H1 (cell line): Measurements from ENCODE around the gene TFPT. TPM values are rescaled to one million over a fixed set of nuclear protein-coding genes. Genes with fewer than 3 reads are reported as not detected.
A peak's percentile ranks its signal among the peaks of the same experiment; 100 is the strongest.

ENCODE experiments used
- CTCF ChIA-PET: fragments of 300-600 bp; sonication (Branson Sonifier 250); formaldehyde crosslinking; loops from one replicate; lab custom pipeline; 2021; ENCODE audit not compliant: partially characterized antibody; lab: Charles Lee
- POLR2A ChIA-PET: fragments of 300-600 bp; sonication (Branson Sonifier 250); formaldehyde crosslinking; loops from one replicate; lab custom pipeline; 2021; ENCODE audit warnings: inconsistent platforms; ENCODE audit not compliant: partially characterized antibody; lab: Charles Lee
- DNase-seq, 2 experiments: peaks; one replicate each; pipeline versions ENCODE4 v3.0.0 to v3.0.0-alpha.2; 2010 to 2022; ENCODE audit warnings: low spot score in 2 of 2, low read depth in 1 of 2, mixed read lengths in 1 of 2
- FAIRE-seq: peaks from 2 replicates; lab custom pipeline; 2011; peaks lifted over from hg19 to GRCh38; lab: Jason Lieb, UNC
- H2AFZ ChIP-seq: 2 replicates; pipeline ENCODE4 v1.8.1; 2012; ENCODE audit warnings: low read length, inconsistent platforms
- H2AK5ac ChIP-seq: 2 replicates; pipeline ENCODE4 v1.6.1; 2013; ENCODE audit warnings: low read depth, low read length
- H2BK120ac ChIP-seq: replicated peaks from 2 replicates; pipeline ENCODE3; 2013; ENCODE audit warnings: low read depth, low read length, inconsistent platforms
- H2BK12ac ChIP-seq: 2 replicates; pipeline ENCODE4 v1.6.1; 2013; ENCODE audit warnings: low read depth, low read length
- H2BK15ac ChIP-seq: 2 replicates; pipeline ENCODE4 v1.6.1; 2013; ENCODE audit warnings: low read length
- H2BK20ac ChIP-seq: 2 replicates; pipeline ENCODE4 v1.6.1; 2013; ENCODE audit warnings: low read length
- H2BK5ac ChIP-seq: 2 replicates; pipeline ENCODE4 v1.6.1; 2013; ENCODE audit warnings: low read depth, low read length
- H3K14ac ChIP-seq: 2 replicates; pipeline ENCODE4 v1.6.1; 2013; ENCODE audit warnings: inconsistent platforms; ENCODE audit not compliant: insufficient read length
- H3K18ac ChIP-seq: 2 replicates; pipeline ENCODE4 v1.6.1; 2013; ENCODE audit warnings: low read length; ENCODE audit errors: extremely low read depth
- H3K23ac ChIP-seq: 2 replicates; pipeline ENCODE4 v1.6.1; 2013; ENCODE audit warnings: inconsistent platforms; ENCODE audit not compliant: insufficient read length
- H3K23me2 ChIP-seq: 2 replicates; pipeline ENCODE4 v1.6.1; 2013; ENCODE audit warnings: low read depth, low read length
- H3K27ac ChIP-seq: 2 replicates; pipeline ENCODE4 v1.6.1; 2011; ENCODE audit warnings: low read depth, low read length, inconsistent platforms
- H3K27me3 ChIP-seq, 4 experiments: replicated peaks in 1 of 4; 1 replicate in 1 of 4; 2 replicates in 3 of 4; pipeline versions ENCODE4 v1.6.1 to v1.8.1; 2011 to 2013; ENCODE audit warnings: low read length in 3 of 4, mild to moderate bottlenecking in 3 of 4, inconsistent platforms in 2 of 4, mixed read lengths in 2 of 4, moderate library complexity in 1 of 4; ENCODE audit not compliant: control insufficient read depth in 3 of 4, insufficient read depth in 3 of 4; ENCODE audit errors: extremely low read depth in 1 of 4
- H3K36me3 ChIP-seq, 4 experiments: 2 replicates each; pipeline versions ENCODE4 v1.6.1 to v1.8.1; 2011 to 2013; ENCODE audit warnings: mild to moderate bottlenecking in 4 of 4, low read length in 3 of 4, moderate library complexity in 2 of 4, control low read depth in 1 of 4, inconsistent platforms in 1 of 4; ENCODE audit not compliant: insufficient read depth in 4 of 4, control insufficient read depth in 2 of 4
- H3K4ac ChIP-seq: replicated peaks from 2 replicates; pipeline ENCODE3; 2013; ENCODE audit warnings: low read length, low read depth, mixed read lengths, inconsistent platforms; ENCODE audit not compliant: insufficient read length
- H3K4me1 ChIP-seq, 4 experiments: replicated peaks in 1 of 4; 1 replicate in 1 of 4; 2 replicates in 3 of 4; pipeline versions ENCODE4 v1.6.1 to v1.8.1; 2011 to 2013; ENCODE audit warnings: low read length in 3 of 4, inconsistent platforms in 2 of 4, mixed read lengths in 1 of 4; ENCODE audit not compliant: insufficient read depth in 4 of 4, control insufficient read depth in 3 of 4
- H3K4me2 ChIP-seq, 2 experiments: 2 replicates each; pipeline versions ENCODE4 v1.6.1 to v1.8.1; 2011 to 2013; ENCODE audit warnings: low read depth in 2 of 2, low read length in 2 of 2, control low read depth in 1 of 2, inconsistent platforms in 1 of 2, mild to moderate bottlenecking in 1 of 2; ENCODE audit not compliant: insufficient read depth in 1 of 2
- H3K4me3 ChIP-seq, 4 experiments: fragments of 200-600, 300-600 bp in 1 of 4; sonication (generic), shearing (Covaris generic), sonication (Bioruptor Twin) in 1 of 4; 2 replicates each; pipeline versions ENCODE4 v1.5.1 to v1.8.1; 2011 to 2016; ENCODE audit warnings: low read length in 4 of 4, low read depth in 3 of 4, control low read depth in 2 of 4, inconsistent platforms in 2 of 4, mild to moderate bottlenecking in 2 of 4, mixed read lengths in 1 of 4, moderate library complexity in 1 of 4; ENCODE audit not compliant: insufficient read depth in 2 of 4; ENCODE audit errors: extremely low read depth in 1 of 4
- H3K56ac ChIP-seq: replicated peaks from 2 replicates; pipeline ENCODE3; 2013; ENCODE audit warnings: low read depth, mild to moderate bottlenecking, mixed read lengths, low read length, inconsistent platforms; ENCODE audit not compliant: insufficient read length
- H3K79me1 ChIP-seq: 2 replicates; pipeline ENCODE4 v1.6.1; 2013; ENCODE audit warnings: low read depth, low read length, control low read depth
- H3K79me2 ChIP-seq, 2 experiments: 2 replicates each; pipeline versions ENCODE4 v1.6.1 to v1.8.1; 2012 to 2013; ENCODE audit warnings: low read length in 2 of 2, mild to moderate bottlenecking in 2 of 2, inconsistent platforms in 1 of 2; ENCODE audit not compliant: insufficient read depth in 2 of 2, control insufficient read depth in 1 of 2
- H3K9ac ChIP-seq, 4 experiments: replicated peaks in 1 of 4; 1 replicate in 1 of 4; 2 replicates in 3 of 4; pipeline versions ENCODE4 v1.6.1 to v1.8.1; 2011 to 2013; ENCODE audit warnings: low read depth in 3 of 4, low read length in 3 of 4, control low read depth in 2 of 4, mild to moderate bottlenecking in 2 of 4, moderate library complexity in 2 of 4, inconsistent platforms in 1 of 4; ENCODE audit errors: extremely low read depth in 1 of 4
- H3K9me3 ChIP-seq, 2 experiments: 2 replicates each; pipeline versions ENCODE4 v1.6.1 to v1.8.1; 2012 to 2013; ENCODE audit warnings: mild to moderate bottlenecking in 2 of 2, moderate library complexity in 2 of 2, control low read depth in 1 of 2, inconsistent platforms in 1 of 2, low read depth in 1 of 2, low read length in 1 of 2, mixed read lengths in 1 of 2; ENCODE audit not compliant: insufficient read depth in 2 of 2
- H4K20me1 ChIP-seq, 2 experiments: replicated peaks in 1 of 2; 2 replicates each; pipeline versions ENCODE3 to v1.8.1; 2011 to 2013; ENCODE audit warnings: inconsistent platforms in 2 of 2, low read length in 2 of 2, mild to moderate bottlenecking in 1 of 2; ENCODE audit not compliant: insufficient read depth in 2 of 2, control insufficient read depth in 1 of 2
- H4K5ac ChIP-seq: 2 replicates; pipeline ENCODE4 v1.6.1; 2013; ENCODE audit warnings: low read length, low read depth, mixed read lengths, inconsistent platforms; ENCODE audit not compliant: insufficient read length
- H4K8ac ChIP-seq: 2 replicates; pipeline ENCODE4 v1.8.0; 2013; ENCODE audit warnings: mild to moderate bottlenecking, moderate library complexity, low read length, inconsistent platforms; ENCODE audit not compliant: insufficient read depth; ENCODE audit errors: extremely low read depth
- H4K91ac ChIP-seq: replicated peaks from 2 replicates; pipeline ENCODE3; 2013; ENCODE audit warnings: low read length, mixed read lengths, inconsistent platforms; ENCODE audit not compliant: insufficient read length
- CHD1 ChIP-seq: IDR thresholded peaks from 2 replicates; pipeline ENCODE4 v1.6.1; 2012; ENCODE audit warnings: low read depth, low read length, improper control_type of control experiment
- CREB1 ChIP-seq: IDR thresholded peaks from 2 replicates; pipeline ENCODE4 v1.6.1; 2012; ENCODE audit warnings: inconsistent platforms
- FOSL1 ChIP-seq: IDR thresholded peaks from 2 replicates; pipeline ENCODE4 v1.6.1; 2011; ENCODE audit warnings: mild to moderate bottlenecking, low read depth, low read length, moderate library complexity; ENCODE audit not compliant: insufficient read depth
- KDM4A ChIP-seq: IDR thresholded peaks from one replicate; pipeline ENCODE4 v1.7.1; 2012; ENCODE audit warnings: low read depth, mild to moderate bottlenecking, moderate library complexity, low read length, inconsistent platforms; ENCODE audit not compliant: severe bottlenecking
- RBBP5 ChIP-seq: IDR thresholded peaks from 2 replicates; pipeline ENCODE4 v1.7.1; 2012; ENCODE audit warnings: low read depth, mild to moderate bottlenecking, inconsistent platforms, low read length, moderate library complexity, borderline replicate concordance
- SIN3A ChIP-seq, 2 experiments: IDR thresholded peaks in 1 of 2; conservative IDR thresholded peaks in 1 of 2; 2 replicates each; pipeline ENCODE4 v1.6.1; 2011 to 2012; ENCODE audit warnings: low read length in 2 of 2, improper control_type of control experiment in 1 of 2, low read depth in 1 of 2, mild to moderate bottlenecking in 1 of 2
- SP4 ChIP-seq: IDR thresholded peaks from 2 replicates; pipeline ENCODE4 v1.6.1; 2012; ENCODE audit warnings: low read length, inconsistent platforms
- SUZ12 ChIP-seq: fragments of 200-600 bp; sonication (generic); IDR thresholded peaks from 2 replicates; pipeline ENCODE4 v1.6.1; 2012; ENCODE audit warnings: mild to moderate bottlenecking, inconsistent platforms, low read length, moderate library complexity, mixed read lengths
- TAF7 ChIP-seq: optimal IDR thresholded peaks from 2 replicates; pipeline ENCODE3; 2011; ENCODE audit warnings: low read depth, mild to moderate bottlenecking, inconsistent platforms, low read length, moderate library complexity, borderline replicate concordance
- WGBS, 2 experiments: shearing (Covaris generic) in 1 of 2; methylation state at CpG; one replicate each; pipeline versions ENCODE4 v1.1.6 to v1.1.7; 2013 to 2015; ENCODE audit warnings: low lambda C conversion rate in 2 of 2, mixed read lengths in 2 of 2, inconsistent platforms in 1 of 2, low coverage in 1 of 2, missing lambda C conversion rate in 1 of 2; ENCODE audit not compliant: insufficient replicate concordance in 2 of 2, insufficient coverage in 1 of 2, insufficient read length in 1 of 2; ENCODE audit errors: extremely low coverage in 1 of 2, missing lambda C conversion rate in 1 of 2; 5-methylcytosine and 5-hydroxymethylcytosine counted together
- polyA plus RNA-seq, 7 experiments: library from polyadenylated mRNA; depleted of rRNA in 3 of 7; stranded (reverse) in 5 of 7; unstranded in 2 of 7; fragments of >200 nt in 5 of 7; fragments of 200-250 nt in 2 of 7; gene quantifications; 1 replicate in 5 of 7; 2 replicates in 1 of 7; 4 replicates in 1 of 7; pipeline versions ENCODE4 v1.2.1 to v1.2.3, GENCODE V29; 2011 to 2013; ENCODE audit warnings: missing spikeins in 2 of 7, mixed read lengths in 2 of 7
- total RNA-seq: library from RNA; stranded (reverse); fragmentation: NEBNext Ultra II Directional; extraction: Animal tissue kit (Norgen Biotek cat#: 25700); gene quantifications from 2 replicates; pipeline ENCODE4 v1.2.1, GENCODE V29; 2021
- TF ChIP-seq, protein P1 (sequence below): IDR thresholded peaks from 2 replicates; pipeline ENCODE4 v1.6.1; 2012; ENCODE audit warnings: inconsistent platforms
- TF ChIP-seq, protein P2 (sequence below): IDR thresholded peaks from 2 replicates; pipeline ENCODE4 v1.6.1; 2012; ENCODE audit warnings: inconsistent platforms

Gene TFPT
- total and polyA plus RNA-seq, 2 of the 8 experiments (the other 6 are each of a cell fraction or from before 2014, with no cell fraction given): 10.4 to 17.7 TPM

DNA sequence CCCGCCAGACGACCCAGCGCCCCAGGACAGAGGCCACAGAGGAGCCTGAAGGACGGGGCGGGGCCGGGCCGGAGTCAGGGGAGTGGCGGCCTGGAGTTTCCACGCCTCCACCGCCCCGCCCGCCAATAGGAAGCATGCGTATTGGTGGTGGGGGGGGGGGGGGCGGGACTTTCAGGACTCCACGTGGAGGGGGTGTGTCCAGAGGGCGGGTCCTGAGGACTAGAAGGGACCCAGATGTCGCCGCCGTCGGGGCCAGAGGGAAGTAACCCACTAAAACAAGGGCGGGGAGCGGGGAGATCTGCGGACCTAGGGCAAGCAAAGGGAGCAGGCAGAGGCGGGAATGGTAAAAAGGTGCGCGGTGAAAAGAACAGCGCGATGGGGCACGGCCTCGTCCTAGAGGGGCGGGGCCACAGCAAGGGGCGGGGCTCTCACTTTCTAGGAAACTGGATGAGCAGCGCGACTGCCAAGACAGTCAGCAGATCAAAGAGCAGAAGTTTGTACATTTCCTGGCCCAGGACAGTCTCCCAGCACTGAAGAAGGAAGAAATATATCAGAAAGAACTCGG lies 46.9 kb upstream of the TFPT start:
- Histone ChIP-seq H3K36me3 (no peaks in the 10 kb centered on the region), H3K56ac (no peak overlapping the region), H2BK12ac (no peak overlapping the region), H3K18ac (no peak overlapping the region), H2AFZ (no peak overlapping the region), H4K5ac (no peak overlapping the region), H2BK120ac (no peak overlapping the region), H3K23me2 (peaks cover 20% of the 10 kb centered on the region), H4K20me1 (peaks cover 0 to 16% of the 10 kb centered on the region in 2 experiments), H2AK5ac (no peak overlapping the region), H3K9me3 (no peaks in the 10 kb centered on the region), H3K9ac (no peak overlapping the region; a peak in 1 of 7 replicates), H3K79me1 (peaks cover 10% of the 10 kb centered on the region), H4K91ac (no peak overlapping the region), H2BK20ac (no peak overlapping the region), H3K4ac (no peak overlapping the region), H3K4me1 (peaks cover 0 to 24% (median 11%) of the 10 kb centered on the region in 4 experiments; a peak in 6 of 7 replicates), H3K14ac (no peak overlapping the region), H3K4me2 (peak overlapping the region; percentile 63 to 85), H2BK15ac (no peak overlapping the region), H3K27ac (no peak overlapping the region), H3K27me3 (peaks cover 0 to 10% (median 4%) of the 10 kb centered on the region in 4 experiments; a peak in 4 of 7 replicates), H4K8ac (no peak overlapping the region), H3K79me2 (no peaks in the 10 kb centered on the region), H2BK5ac (no peak overlapping the region), H3K4me3 (peak overlapping the region; percentile 34 to 61 (median 39); a peak in 7 of 8 replicates), H3K23ac (no peak overlapping the region)
- DNase-seq: peak in 1 of 2 experiments; percentile 87
- no peak for FAIRE-seq
- ChIA-PET POLR2A (interaction anchor here (1.0 to 4.0 kb wide), 2 partner anchors 12 to 41 kb away, joined by 3 to 28 read pairs; partner anchors contain the start of gene TMC4), CTCF (no interaction called here)
- WGBS, 2 experiments: 6% methylated on average over 23 of the region's 35 CpGs; no CpG with 5 or more reads in 1 of the 2 experiments
- TF ChIP-seq SUZ12 (no peak), SP4 (0 out of 2 replicates have a peak, but pooled peaks have one; percentile 50), RBBP5 (no peak), FOSL1 (no peak), SIN3A (conservative IDR thresholded peaks at IDR 0.05 in 1 of 2, IDR thresholded peaks at IDR 0.05 in 1 of 2; ENCODE audit: low read depth in 1 of 2, low read length in 2 of 2) (peak; percentile 55 to 85; a peak in 2 of 4 replicates), TAF7 (no peak), KDM4A (peak; percentile 46), CREB1 (no peak), CHD1 (no peak)
- TF ChIP-seq, protein P1, sequence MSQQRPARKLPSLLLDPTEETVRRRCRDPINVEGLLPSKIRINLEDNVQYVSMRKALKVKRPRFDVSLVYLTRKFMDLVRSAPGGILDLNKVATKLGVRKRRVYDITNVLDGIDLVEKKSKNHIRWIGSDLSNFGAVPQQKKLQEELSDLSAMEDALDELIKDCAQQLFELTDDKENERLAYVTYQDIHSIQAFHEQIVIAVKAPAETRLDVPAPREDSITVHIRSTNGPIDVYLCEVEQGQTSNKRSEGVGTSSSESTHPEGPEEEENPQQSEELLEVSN: peak; percentile 47; the same call in 1 of the 2 replicates
- TF ChIP-seq, protein P2, sequence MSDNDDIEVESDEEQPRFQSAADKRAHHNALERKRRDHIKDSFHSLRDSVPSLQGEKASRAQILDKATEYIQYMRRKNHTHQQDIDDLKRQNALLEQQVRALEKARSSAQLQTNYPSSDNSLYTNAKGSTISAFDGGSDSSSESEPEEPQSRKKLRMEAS: peak; percentile 58
